ENCODE data around the gene LASP1. TPM values are rescaled to one million over a fixed set of nuclear protein-coding genes. Genes with fewer than 3 reads are reported as not detected.
"Not testable (repeated sequence)": the region's sequence is repeated elsewhere in the genome, so short reads cannot be mapped to it uniquely, and the experiment has no call there.

Gene LASP1
- polyA plus RNA-seq, 1 experiment: 321 TPM

DNA sequence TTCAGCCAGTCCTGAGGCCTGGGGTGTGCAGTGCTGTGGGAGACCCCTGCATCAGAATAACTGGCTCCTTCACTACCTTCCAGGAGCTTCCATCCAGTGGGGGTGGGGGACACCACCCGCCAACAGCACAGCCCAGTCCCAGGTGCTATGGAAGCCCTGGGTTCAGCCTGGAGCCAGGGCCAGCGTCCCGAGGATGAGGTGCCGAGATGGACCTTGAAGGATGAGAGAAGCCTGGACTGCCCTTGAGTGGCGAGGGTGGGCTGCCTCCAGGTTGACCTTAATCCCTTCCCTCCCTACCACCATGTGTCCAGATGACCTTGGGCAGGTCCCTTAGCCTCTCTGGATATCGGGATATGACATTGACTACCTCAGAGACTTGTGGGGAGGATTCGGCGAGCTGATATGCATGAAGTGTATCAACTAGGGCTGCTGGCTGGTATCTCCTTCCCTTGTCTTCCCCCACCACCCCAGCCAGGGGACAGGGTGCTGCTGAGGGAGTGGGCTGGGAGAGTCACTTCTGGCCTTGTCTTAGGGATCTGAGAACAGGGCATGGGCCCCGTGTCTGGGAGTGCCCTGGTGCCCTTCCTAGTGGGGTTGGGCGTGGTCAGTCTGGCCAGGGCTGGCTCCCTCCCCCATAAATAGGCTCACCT is 41.3 kb downstream of the LASP1 start:
- TF ChIP-seq, protein P1, sequence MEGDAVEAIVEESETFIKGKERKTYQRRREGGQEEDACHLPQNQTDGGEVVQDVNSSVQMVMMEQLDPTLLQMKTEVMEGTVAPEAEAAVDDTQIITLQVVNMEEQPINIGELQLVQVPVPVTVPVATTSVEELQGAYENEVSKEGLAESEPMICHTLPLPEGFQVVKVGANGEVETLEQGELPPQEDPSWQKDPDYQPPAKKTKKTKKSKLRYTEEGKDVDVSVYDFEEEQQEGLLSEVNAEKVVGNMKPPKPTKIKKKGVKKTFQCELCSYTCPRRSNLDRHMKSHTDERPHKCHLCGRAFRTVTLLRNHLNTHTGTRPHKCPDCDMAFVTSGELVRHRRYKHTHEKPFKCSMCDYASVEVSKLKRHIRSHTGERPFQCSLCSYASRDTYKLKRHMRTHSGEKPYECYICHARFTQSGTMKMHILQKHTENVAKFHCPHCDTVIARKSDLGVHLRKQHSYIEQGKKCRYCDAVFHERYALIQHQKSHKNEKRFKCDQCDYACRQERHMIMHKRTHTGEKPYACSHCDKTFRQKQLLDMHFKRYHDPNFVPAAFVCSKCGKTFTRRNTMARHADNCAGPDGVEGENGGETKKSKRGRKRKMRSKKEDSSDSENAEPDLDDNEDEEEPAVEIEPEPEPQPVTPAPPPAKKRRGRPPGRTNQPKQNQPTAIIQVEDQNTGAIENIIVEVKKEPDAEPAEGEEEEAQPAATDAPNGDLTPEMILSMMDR (IDR thresholded peaks at IDR 0.05; ENCODE audit: insufficient read depth, low read depth, low read length): no peak
- no peak overlapping the region for H3K4me3 ChIP-seq (ENCODE audit: low read depth, low read length)
- ChIA-PET CTCF (interaction anchor here (1.1 kb wide), 1 partner anchor 36 kb away, joined by 3 read pairs; no protein-coding TSS in a partner anchor), POLR2A (no interaction called here)
- no peaks in the 10 kb centered on the region for H3K27me3 ChIP-seq (ENCODE audit: control insufficient read depth, insufficient read depth, low read length)
- peaks cover 46% of the 10 kb centered on the region for H3K36me3 ChIP-seq (ENCODE audit: control insufficient read depth, insufficient read depth, low read length)
- DNase-seq (ENCODE audit: low read depth): no peak

DNA sequence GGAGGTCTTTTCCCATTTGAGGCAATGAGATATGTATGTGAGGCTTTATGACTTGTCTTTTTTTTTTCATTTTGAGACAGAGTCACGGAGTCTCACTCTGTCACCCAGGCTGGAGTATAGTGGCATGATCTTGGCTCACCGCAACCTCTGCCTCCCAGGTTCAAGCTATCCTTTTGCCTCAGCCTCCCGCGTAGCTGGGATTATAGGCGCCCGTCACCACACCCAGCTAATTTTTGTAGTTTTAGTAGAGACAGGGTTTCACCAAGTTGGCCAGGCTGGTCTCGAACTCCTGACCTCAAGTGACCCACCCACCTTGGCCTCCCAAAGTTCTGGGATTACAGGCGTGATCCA is 41.8 kb downstream of the LASP1 start:
- POLR2A ChIA-PET; DNase-seq (ENCODE audit: low read depth): not testable (repeated sequence)

DNA sequence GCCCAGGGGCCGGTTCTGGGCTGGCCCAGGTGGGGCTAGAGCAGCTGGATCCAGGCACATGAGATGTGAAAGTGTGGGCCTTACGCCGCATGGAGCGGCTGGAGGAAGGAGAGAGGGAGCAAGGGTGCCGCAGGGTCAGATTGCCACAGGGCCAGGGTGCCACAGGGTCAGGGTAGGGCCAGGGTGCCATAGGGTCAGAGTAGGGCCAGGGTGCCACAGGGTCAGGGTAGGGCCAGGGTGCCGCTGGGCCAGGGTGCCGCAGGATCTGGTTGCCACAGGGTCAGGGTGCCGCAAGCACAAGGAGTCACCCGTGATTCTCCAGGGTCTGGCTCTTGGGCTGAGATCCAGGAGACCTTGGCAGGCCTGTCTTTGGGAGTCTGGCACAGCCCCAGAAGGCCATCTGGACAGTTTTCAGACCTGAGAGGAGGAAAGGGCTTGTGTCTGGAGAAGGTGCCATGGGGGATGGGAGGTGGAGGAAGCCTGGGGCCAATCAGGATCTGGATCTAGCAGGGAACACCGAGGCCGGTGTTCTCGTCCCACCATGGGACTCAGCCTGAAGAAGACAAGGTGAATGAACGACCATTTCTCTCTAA is 42.5 kb downstream of the LASP1 start:
- ChIA-PET CTCF (interaction anchor here (1.1 kb wide), 1 partner anchor 37 kb away, joined by 3 read pairs; no protein-coding TSS in a partner anchor), POLR2A (no interaction called here)
- Histone ChIP-seq H3K27me3 (ENCODE audit: control insufficient read depth, insufficient read depth, low read length) (no peaks in the 10 kb centered on the region), H3K36me3 (ENCODE audit: control insufficient read depth, insufficient read depth, low read length) (peaks cover 50% of the 10 kb centered on the region), H3K4me3 (ENCODE audit: low read depth, low read length) (no peak overlapping the region)
- TF ChIP-seq, protein P1 (IDR thresholded peaks at IDR 0.05; ENCODE audit: insufficient read depth, low read depth, low read length): no peak
- no peak for DNase-seq (ENCODE audit: low read depth)

More for the DNA sequence above, 41.8 kb downstream of the LASP1 start:
- H3K4me3 ChIP-seq (ENCODE audit: low read depth, low read length); H3K27me3 ChIP-seq (ENCODE audit: control insufficient read depth, insufficient read depth, low read length): not testable (repeated sequence)
- peaks cover 45% of the 10 kb centered on the region for H3K36me3 ChIP-seq (ENCODE audit: control insufficient read depth, insufficient read depth, low read length)
- CTCF ChIA-PET: interaction anchor here (1.1 kb wide), 1 partner anchor 36 kb away, joined by 3 read pairs; no protein-coding TSS in a partner anchor

DNA sequence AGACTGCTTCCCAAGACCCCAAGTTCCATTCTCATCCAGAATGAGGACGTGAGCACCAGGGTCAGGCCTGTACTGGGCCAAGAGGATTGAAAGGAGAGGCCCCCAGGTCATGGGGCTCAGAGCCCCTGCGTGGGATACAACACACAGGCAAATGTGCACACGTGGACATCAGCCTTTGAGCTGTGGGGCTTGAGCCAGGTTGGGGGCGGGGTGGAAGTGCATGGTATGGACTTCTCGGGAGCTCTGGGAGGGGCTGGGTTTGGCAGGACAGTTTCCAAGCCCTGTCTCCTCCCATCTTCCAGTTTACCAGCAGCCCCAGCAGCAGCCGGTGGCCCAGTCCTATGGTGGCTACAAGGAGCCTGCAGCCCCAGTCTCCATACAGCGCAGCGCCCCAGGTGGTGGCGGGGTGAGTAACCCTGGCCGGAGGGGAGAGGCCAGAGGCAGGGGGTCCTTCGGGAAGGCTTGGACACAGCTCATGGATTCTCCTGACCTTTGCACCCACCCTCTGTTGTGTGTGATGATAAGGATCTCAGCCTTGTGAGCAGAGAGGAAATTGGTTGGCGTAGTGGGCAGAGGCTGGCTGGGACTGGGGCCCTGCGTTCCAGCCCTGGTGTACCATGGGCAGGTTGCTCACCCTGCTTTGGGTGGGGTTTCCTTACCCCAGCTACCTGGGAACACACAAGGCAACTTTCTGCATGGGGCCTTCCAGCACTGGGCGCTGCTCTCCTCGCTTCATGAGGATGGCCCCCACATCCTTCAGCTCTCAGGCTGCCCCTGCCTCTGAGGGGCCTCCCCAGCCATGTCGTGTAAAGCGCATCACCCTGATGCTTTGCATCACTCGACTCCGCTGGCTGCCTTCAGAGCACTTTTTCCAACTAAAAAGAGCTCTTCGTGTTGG is 45.1 kb downstream of the LASP1 start:
- TF ChIP-seq, protein P1 (IDR thresholded peaks at IDR 0.05; ENCODE audit: insufficient read depth, low read depth, low read length): no peak
- Histone ChIP-seq H3K4me3 (ENCODE audit: low read depth, low read length) (no peak overlapping the region), H3K27me3 (ENCODE audit: control insufficient read depth, insufficient read depth, low read length) (no peaks in the 10 kb centered on the region), H3K36me3 (ENCODE audit: control insufficient read depth, insufficient read depth, low read length) (peaks cover 64% of the 10 kb centered on the region)
- no peak for DNase-seq (ENCODE audit: low read depth)
- ChIA-PET POLR2A (no interaction called here), CTCF (interaction anchor here (1.3 to 1.4 kb wide), 3 partner anchors 8 to 14 kb away, joined by 3 to 6 read pairs (median 4); partner anchors contain the start of gene LASP1NB)

DNA sequence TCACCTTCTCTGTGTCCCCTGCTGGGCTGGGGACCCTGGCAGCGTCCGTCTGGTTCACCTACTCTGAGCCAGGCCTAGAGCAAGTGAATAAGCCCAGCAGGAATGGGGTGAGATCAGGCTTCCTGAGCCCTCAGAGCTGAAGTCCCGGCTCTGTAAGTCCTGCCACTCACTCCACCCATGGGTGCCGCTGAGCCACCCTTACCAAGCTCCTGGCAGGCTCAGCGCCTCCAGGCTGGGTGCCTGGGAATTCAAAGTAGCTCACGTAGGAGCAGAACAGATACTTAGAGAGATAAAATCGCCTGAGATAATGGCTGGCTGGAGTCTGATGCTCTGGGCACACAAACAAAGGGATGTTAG is 45.8 kb downstream of the LASP1 start:
- TF ChIP-seq, protein P1 (IDR thresholded peaks at IDR 0.05; ENCODE audit: insufficient read depth, low read depth, low read length): no peak
- no peaks in the 10 kb centered on the region for H3K27me3 ChIP-seq (ENCODE audit: control insufficient read depth, insufficient read depth, low read length)
- H3K36me3 ChIP-seq (ENCODE audit: control insufficient read depth, insufficient read depth, low read length): peaks cover 69% of the 10 kb centered on the region
- no peak overlapping the region for H3K4me3 ChIP-seq (ENCODE audit: low read depth, low read length)
- ChIA-PET CTCF (interaction anchor here (1.3 to 1.4 kb wide), 3 partner anchors 8 to 14 kb away, joined by 3 to 6 read pairs (median 4); partner anchors contain the start of gene LASP1NB), POLR2A (no interaction called here)
- no peak for DNase-seq (ENCODE audit: low read depth)
